BE2C (cell line): ENCODE results near the gene DIPK1A.

Experiments used
- DNase-seq: peaks from one replicate; pipeline ENCODE4 v3.0.0-alpha.2; 2020
- H3K27me3 ChIP-seq: fragments of 250-450 bp; sonication (Bioruptor Pico); 2 replicates; pipeline ENCODE4 v1.5.1; 2020; ENCODE audit warnings: mild to moderate bottlenecking
- H3K36me3 ChIP-seq: fragments of 250-450 bp; sonication (Bioruptor Pico); 2 replicates; pipeline ENCODE4 v1.5.1; 2020; ENCODE audit warnings: mild to moderate bottlenecking
- H3K4me1 ChIP-seq: fragments of 250-450 bp; sonication (Bioruptor Pico); 2 replicates; pipeline ENCODE4 v1.5.1; 2020
- H3K4me3 ChIP-seq: 2 replicates; pipeline ENCODE4 v1.5.1; 2011; ENCODE audit warnings: low read depth, low read length
- H3K9me3 ChIP-seq: fragments of 250-450 bp; sonication (Bioruptor Pico); 2 replicates; pipeline ENCODE4 v1.5.1; 2020
- CTCF ChIP-seq: IDR thresholded peaks from 2 replicates; pipeline ENCODE4 v1.5.1; 2012; ENCODE audit warnings: mild to moderate bottlenecking, low read depth, low read length

Gene DIPK1A

DNA sequence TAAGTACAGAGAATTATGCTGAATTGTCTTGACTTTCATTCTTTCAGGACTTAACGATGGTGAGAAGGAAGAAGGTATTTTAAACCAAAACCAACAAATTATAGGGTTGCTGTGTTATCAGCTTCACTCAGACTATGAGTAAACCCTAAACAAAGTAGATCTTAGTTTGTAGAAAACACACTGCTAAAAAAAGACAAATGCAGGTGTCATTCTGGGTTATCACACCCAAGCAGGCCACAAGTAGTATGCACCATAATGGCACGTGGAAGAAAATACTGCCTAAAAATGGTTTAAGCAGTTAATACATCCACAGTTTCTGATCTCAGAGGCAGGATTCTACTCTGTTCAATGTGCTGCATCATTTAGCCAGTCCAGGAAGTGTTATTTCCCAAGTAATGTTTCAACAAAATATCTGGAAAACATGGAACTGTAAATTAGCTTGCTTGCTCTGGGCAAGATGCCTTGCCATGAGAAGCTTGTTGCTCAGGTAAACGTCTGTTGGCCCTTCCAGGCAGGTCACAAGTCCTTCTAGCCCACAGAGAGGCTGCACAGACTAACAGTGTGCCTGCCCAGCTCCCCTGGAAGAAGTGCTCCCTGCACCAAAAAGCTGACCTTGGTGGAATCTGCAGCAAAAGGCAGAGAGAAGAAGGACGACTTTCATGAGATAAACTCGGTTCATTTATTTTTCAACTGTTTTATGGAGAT is 4.1 kb downstream of the DIPK1A start:
- H3K4me1 ChIP-seq = no peaks in the 10 kb centered on the region; the same call in 1 of the 2 replicates
- TF ChIP-seq CTCF = no peak
- no peak for DNase-seq
- no peaks in the 10 kb centered on the region for H3K27me3 ChIP-seq
- H3K36me3 ChIP-seq = no peaks in the 10 kb centered on the region
- no peaks in the 10 kb centered on the region for H3K9me3 ChIP-seq
- H3K4me3 ChIP-seq = no peak overlapping the region

DNA sequence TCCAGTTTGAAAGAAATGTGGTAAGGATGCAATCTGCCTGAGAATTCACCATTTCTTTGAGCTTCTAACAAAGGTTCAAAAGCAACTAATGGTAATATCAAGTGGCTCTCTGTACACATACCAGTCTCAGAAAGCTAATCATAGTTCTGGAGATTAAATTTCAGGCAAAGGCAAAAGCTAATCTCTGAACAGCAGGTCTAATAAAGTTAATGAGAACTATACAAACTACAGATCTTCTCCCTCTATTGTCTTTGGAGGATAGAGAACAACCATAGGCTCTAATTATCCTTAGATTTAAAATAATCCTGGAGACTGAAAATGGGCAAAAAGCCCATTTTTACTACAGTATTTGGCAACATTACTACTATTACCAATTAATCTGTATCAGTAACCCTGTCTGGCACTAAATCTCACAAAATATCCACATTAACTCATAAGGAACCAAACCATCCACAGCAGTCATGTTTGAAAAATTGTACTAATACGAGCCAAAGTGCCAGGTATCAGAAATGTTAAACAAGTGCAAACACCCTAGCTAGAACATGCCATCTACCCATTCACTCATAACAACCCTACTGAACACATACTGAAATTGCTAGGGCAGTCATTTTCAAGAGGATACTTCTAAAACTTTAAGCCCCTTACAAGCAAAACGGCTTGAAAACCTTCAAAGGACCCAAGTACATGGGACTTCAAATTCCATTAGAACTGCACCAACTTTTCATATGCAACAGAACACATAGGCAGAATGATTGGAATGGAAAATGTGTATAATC is 4.8 kb downstream of the DIPK1A start:
- DNase-seq = no peak
- no peaks in the 10 kb centered on the region for H3K36me3 ChIP-seq
- TF ChIP-seq CTCF = no peak
- no peaks in the 10 kb centered on the region for H3K9me3 ChIP-seq
- H3K4me1 ChIP-seq = no peaks in the 10 kb centered on the region; the same call in 1 of the 2 replicates
- no peaks in the 10 kb centered on the region for H3K27me3 ChIP-seq
- H3K4me3 ChIP-seq = no peak overlapping the region

DNA sequence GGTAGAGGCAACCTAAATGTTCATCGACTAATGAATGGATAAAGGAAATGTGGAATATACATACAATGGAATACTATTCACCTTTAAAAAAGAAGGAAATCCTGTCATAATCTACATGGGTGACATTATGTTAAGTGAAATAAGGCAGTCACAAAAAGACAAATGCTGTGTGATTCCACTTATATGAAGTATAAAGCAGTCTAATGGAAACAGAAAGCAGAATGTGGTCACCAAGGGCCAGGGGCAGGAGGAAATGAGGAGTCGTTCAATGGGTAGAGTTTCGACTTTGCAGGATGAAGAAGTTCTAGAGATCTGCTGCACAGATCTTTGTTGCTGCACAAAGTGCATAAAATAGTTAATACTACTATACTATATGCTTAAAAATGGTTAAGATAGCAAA is 7.8 kb downstream of the DIPK1A start:
- DNase-seq = no peak
- no peaks in the 10 kb centered on the region; the same call in none of the 2 replicates for H3K4me1 ChIP-seq
- no peak overlapping the region for H3K4me3 ChIP-seq
- no peaks in the 10 kb centered on the region for H3K9me3 ChIP-seq
- TF ChIP-seq CTCF = no peak
- no peaks in the 10 kb centered on the region for H3K27me3 ChIP-seq
- H3K36me3 ChIP-seq = no peaks in the 10 kb centered on the region

DNA sequence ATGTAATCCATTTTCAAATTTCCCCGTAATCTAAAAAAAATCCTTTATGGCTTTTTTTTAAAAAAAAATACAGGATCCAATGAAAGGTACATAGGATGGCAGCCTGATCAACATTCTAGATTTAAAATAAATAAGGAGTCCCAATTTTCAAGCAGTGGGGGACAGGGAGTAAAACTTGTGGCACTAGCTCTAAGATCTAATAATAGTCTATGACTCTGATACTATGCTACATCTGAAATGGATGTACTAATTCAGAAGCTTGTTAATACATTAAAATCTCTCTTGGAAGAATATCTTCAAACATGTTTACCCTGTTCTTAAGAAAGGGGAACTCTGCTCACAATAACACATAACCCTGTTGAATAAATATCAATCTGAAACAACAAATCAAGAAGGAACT is 8.5 kb downstream of the DIPK1A start:
- DNase-seq = no peak
- TF ChIP-seq CTCF = no peak
- no peaks in the 10 kb centered on the region; the same call in 1 of the 2 replicates for H3K4me1 ChIP-seq
- H3K4me3 ChIP-seq = no peak overlapping the region
- no peaks in the 10 kb centered on the region for H3K27me3 ChIP-seq
- no peaks in the 10 kb centered on the region for H3K36me3 ChIP-seq
- no peaks in the 10 kb centered on the region for H3K9me3 ChIP-seq

- no peak for DNase-seq
- Histone ChIP-seq H3K9me3 (no peaks in the 10 kb centered on the region), H3K27me3 (no peaks in the 10 kb centered on the region), H3K36me3 (no peaks in the 10 kb centered on the region), H3K4me3 (no peak overlapping the region), H3K4me1 (no peaks in the 10 kb centered on the region; the same call in 1 of the 2 replicates)
- no peak for TF ChIP-seq CTCF
Observed at GRCh38 chr1:92951141-92951582, 10.1 kb downstream of the DIPK1A start.
